SK-N-SH (cell line): ENCODE measurements around the gene HS6ST1.

Experiments used
- CHD2 ChIP-seq: fragments of 150-350 bp; IDR thresholded peaks from 2 replicates; pipeline ENCODE4 v1.6.1; 2018; ENCODE audit warnings: low read length; ENCODE audit not compliant: partially characterized antibody
- CTCF ChIP-seq: fragments of 200-600 bp; sonication (generic); IDR thresholded peaks from 2 replicates; pipeline ENCODE4 v1.6.1; 2017; ENCODE audit warnings: antibody characterized with exemption, mild to moderate bottlenecking, moderate library complexity
- EP300 ChIP-seq, 2 experiments: IDR thresholded peaks; 2 replicates each; pipeline versions ENCODE4 v1.4.0 to v1.6.1; 2012; ENCODE audit warnings: borderline replicate concordance in 1 of 2, low read depth in 1 of 2, low read length in 1 of 2
- MAX ChIP-seq: IDR thresholded peaks from 2 replicates; pipeline ENCODE4 v1.4.0; 2012; ENCODE audit warnings: low read depth
- NFIC ChIP-seq: IDR thresholded peaks from 2 replicates; pipeline ENCODE4 v1.4.0; 2012; ENCODE audit warnings: borderline replicate concordance
- NRF1 ChIP-seq: IDR thresholded peaks from 2 replicates; pipeline ENCODE4 v1.6.1; 2012; ENCODE audit warnings: low read depth, mild to moderate bottlenecking, low read length
- RAD21 ChIP-seq: IDR thresholded peaks from 2 replicates; pipeline ENCODE4 v1.6.1; 2012; ENCODE audit warnings: mild to moderate bottlenecking, low read length
- SMC3 ChIP-seq: IDR thresholded peaks from 2 replicates; pipeline ENCODE4 v1.6.1; 2012; ENCODE audit warnings: low read depth, low read length, improper control_type of control experiment
- USF1 ChIP-seq: IDR thresholded peaks from 2 replicates; pipeline ENCODE4 v1.4.0; 2012; ENCODE audit warnings: low read depth, borderline replicate concordance
- TF ChIP-seq, protein P1 (sequence below): IDR thresholded peaks from 2 replicates; pipeline ENCODE4 v1.4.0; 2012; ENCODE audit warnings: low read depth, borderline replicate concordance

- TF ChIP-seq USF1 (no peak), RAD21 (peak; percentile 71), EP300 (IDR thresholded peaks at IDR 0.05; ENCODE audit: borderline replicate concordance in 1 of 2, low read depth in 1 of 2, low read length in 1 of 2) (no peak), CHD2 (no peak), CTCF (peak; percentile 23), NFIC (no peak), NRF1 (no peak), SMC3 (peak; percentile 40; the same call in 1 of the 2 replicates), MAX (no peak)
- TF ChIP-seq, protein P1, sequence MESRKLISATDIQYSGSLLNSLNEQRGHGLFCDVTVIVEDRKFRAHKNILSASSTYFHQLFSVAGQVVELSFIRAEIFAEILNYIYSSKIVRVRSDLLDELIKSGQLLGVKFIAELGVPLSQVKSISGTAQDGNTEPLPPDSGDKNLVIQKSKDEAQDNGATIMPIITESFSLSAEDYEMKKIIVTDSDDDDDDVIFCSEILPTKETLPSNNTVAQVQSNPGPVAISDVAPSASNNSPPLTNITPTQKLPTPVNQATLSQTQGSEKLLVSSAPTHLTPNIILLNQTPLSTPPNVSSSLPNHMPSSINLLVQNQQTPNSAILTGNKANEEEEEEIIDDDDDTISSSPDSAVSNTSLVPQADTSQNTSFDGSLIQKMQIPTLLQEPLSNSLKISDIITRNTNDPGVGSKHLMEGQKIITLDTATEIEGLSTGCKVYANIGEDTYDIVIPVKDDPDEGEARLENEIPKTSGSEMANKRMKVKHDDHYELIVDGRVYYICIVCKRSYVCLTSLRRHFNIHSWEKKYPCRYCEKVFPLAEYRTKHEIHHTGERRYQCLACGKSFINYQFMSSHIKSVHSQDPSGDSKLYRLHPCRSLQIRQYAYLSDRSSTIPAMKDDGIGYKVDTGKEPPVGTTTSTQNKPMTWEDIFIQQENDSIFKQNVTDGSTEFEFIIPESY = no peak
Observed at GRCh38 chr2:128282976-128283810, 35.5 kb downstream of the HS6ST1 start.
